WTC11 (cell line): ENCODE data around the gene INO80B. TPM values are rescaled to one million over a fixed set of nuclear protein-coding genes. Genes with fewer than 3 reads are reported as not detected.

Experiments used
- ATAC-seq: fragments of 200-7000 bp; cut with Tn5 transposase; 2 replicates; pipeline ENCODE4 v1.10.0; 2021; ENCODE audit warnings: mild to moderate bottlenecking, moderate library complexity
- CTCF ChIA-PET: fragments of 300-600 bp; sonication (Branson Sonifier 250); formaldehyde crosslinking; loops from one replicate; lab custom pipeline; 2021; ENCODE audit warnings: antibody characterized with exemption; lab: Charles Lee
- POLR2A ChIA-PET: fragments of 350-600 bp; sonication (Branson Sonifier 250); formaldehyde crosslinking; loops from one replicate; lab custom pipeline; 2021; ENCODE audit warnings: antibody characterized with exemption; lab: Charles Lee
- DNase-seq: peaks from one replicate; pipeline ENCODE4 v3.0.0; 2021; ENCODE audit warnings: low spot score
- H3K27ac Mint-ChIP-seq: 2 replicates; pipeline ENCODE4 v1.8.0; 2021; ENCODE audit warnings: mixed read lengths
- H3K27me3 Mint-ChIP-seq: 2 replicates; pipeline ENCODE4 v1.8.0; 2021; ENCODE audit warnings: low read depth, mild to moderate bottlenecking, moderate library complexity, mixed read lengths
- H3K36me3 Mint-ChIP-seq: 2 replicates; pipeline ENCODE4 v1.8.0; 2021; ENCODE audit warnings: mixed read lengths
- H3K4me1 Mint-ChIP-seq: 2 replicates; pipeline ENCODE4 v1.8.0; 2022; ENCODE audit warnings: mixed read lengths
- H3K4me3 Mint-ChIP-seq: 2 replicates; pipeline ENCODE4 v1.8.0; 2021; ENCODE audit warnings: mild to moderate bottlenecking, moderate library complexity, mixed read lengths
- H3K9me3 Mint-ChIP-seq: 2 replicates; pipeline ENCODE4 v1.8.0; 2021; ENCODE audit warnings: mixed read lengths
- AFF4 ChIP-seq: sonication (generic); formaldehyde crosslinking; IDR thresholded peaks from 2 replicates; pipeline ENCODE4 v1.8.1; 2023; ENCODE audit warnings: mild to moderate bottlenecking, missing genetic modification reagents, borderline replicate concordance
- AR ChIP-seq: fragments of 250-450 bp; sonication (Bioruptor Pico); IDR thresholded peaks from 2 replicates; pipeline ENCODE4 v1.9.0; 2021; ENCODE audit warnings: mild to moderate bottlenecking
- ATF3 ChIP-seq: sonication (generic); formaldehyde crosslinking; conservative IDR thresholded peaks from 2 replicates; pipeline ENCODE4 v1.8.1; 2022; ENCODE audit warnings: mild to moderate bottlenecking, missing genetic modification reagents
- ATF6 ChIP-seq: sonication (generic); formaldehyde crosslinking; IDR thresholded peaks from 2 replicates; pipeline ENCODE4 v1.8.1; 2023; ENCODE audit warnings: mild to moderate bottlenecking, missing genetic modification reagents
- E2F4 ChIP-seq: sonication (generic); formaldehyde crosslinking; IDR thresholded peaks from 2 replicates; pipeline ENCODE4 v1.8.1; 2022; ENCODE audit warnings: low read depth, mild to moderate bottlenecking, moderate library complexity, missing genetic modification reagents, borderline replicate concordance
- ESRRA ChIP-seq: sonication (generic); formaldehyde crosslinking; IDR thresholded peaks from 2 replicates; pipeline ENCODE4 v1.8.1; 2022; ENCODE audit warnings: mild to moderate bottlenecking, missing genetic modification reagents, borderline replicate concordance
- ETV6 ChIP-seq: sonication (generic); formaldehyde crosslinking; IDR thresholded peaks from 2 replicates; pipeline ENCODE4 v1.8.1; 2022; ENCODE audit warnings: mild to moderate bottlenecking, missing genetic modification reagents
- FOXK1 ChIP-seq: sonication (generic); formaldehyde crosslinking; IDR thresholded peaks from 2 replicates; pipeline ENCODE4 v1.8.0; 2022; ENCODE audit warnings: mild to moderate bottlenecking, moderate library complexity, missing genetic modification reagents
- GABPB1 ChIP-seq: sonication (generic); formaldehyde crosslinking; IDR thresholded peaks from 2 replicates; pipeline ENCODE4 v1.8.1; 2023; ENCODE audit warnings: mild to moderate bottlenecking, missing genetic modification reagents
- HMGXB4 ChIP-seq: sonication (generic); formaldehyde crosslinking; IDR thresholded peaks from 2 replicates; pipeline ENCODE4 v1.8.1; 2023; ENCODE audit warnings: mild to moderate bottlenecking, moderate library complexity, missing genetic modification reagents
- NR2C2 ChIP-seq: sonication (generic); formaldehyde crosslinking; IDR thresholded peaks from 2 replicates; pipeline ENCODE4 v1.8.0; 2022; ENCODE audit warnings: mild to moderate bottlenecking, missing genetic modification reagents
- NR3C1 ChIP-seq: sonication (generic); formaldehyde crosslinking; conservative IDR thresholded peaks from 2 replicates; pipeline ENCODE4 v1.8.1; 2023; ENCODE audit warnings: low read depth, mild to moderate bottlenecking, missing genetic modification reagents
- PREB ChIP-seq: sonication (generic); formaldehyde crosslinking; IDR thresholded peaks from 2 replicates; pipeline ENCODE4 v1.8.1; 2022; ENCODE audit warnings: mild to moderate bottlenecking, missing genetic modification reagents, moderate library complexity, borderline replicate concordance
- SMAD3 ChIP-seq: sonication (generic); formaldehyde crosslinking; IDR thresholded peaks from 2 replicates; pipeline ENCODE4 v1.8.0; 2022; ENCODE audit warnings: missing genetic modification reagents, mild to moderate bottlenecking, borderline replicate concordance
- ZNF281 ChIP-seq: sonication (generic); formaldehyde crosslinking; IDR thresholded peaks from 2 replicates; pipeline ENCODE4 v1.8.0; 2023; ENCODE audit warnings: mild to moderate bottlenecking, missing genetic modification reagents
- ZNF416 ChIP-seq: fragments of 250-450 bp; sonication (Bioruptor Pico); IDR thresholded peaks from 2 replicates; pipeline ENCODE4 v1.9.0; 2021; ENCODE audit warnings: mild to moderate bottlenecking, inconsistent platforms
- ZNF512 ChIP-seq: sonication (generic); formaldehyde crosslinking; IDR thresholded peaks from 2 replicates; pipeline ENCODE4 v1.8.1; 2022; ENCODE audit warnings: missing genetic modification reagents, borderline replicate concordance
- ZNF671 ChIP-seq: fragments of 250-450 bp; sonication (Bioruptor Pico); IDR thresholded peaks from 2 replicates; pipeline ENCODE4 v1.8.0; 2021; ENCODE audit warnings: mild to moderate bottlenecking
- total RNA-seq: library from RNA; stranded (reverse); gene quantifications from 3 replicates; pipeline ENCODE4 v1.2.3, GENCODE V29; 2021

INO80B gene
- total RNA-seq, 1 experiment from 2014 or later: 20.2 TPM

- CTCF ChIA-PET: interaction anchor here (1.0 to 1.4 kb wide), 2 partner anchors 27 to 83 kb away, joined by 3 to 4 read pairs; no protein-coding TSS in a partner anchor
- H3K4me1 Mint-ChIP-seq: peaks cover 27% of the 10 kb centered on the region
- ATAC-seq (no peak), DNase-seq (no peak)
- POLR2A ChIA-PET: no interaction called here
- TF ChIP-seq ZNF512 (no peak), NR2C2 (CRISPR knock-in tag) (no peak), SMAD3 (CRISPR knock-in tag) (no peak), HMGXB4 (no peak), GABPB1 (CRISPR knock-in tag) (no peak), ATF6 (CRISPR knock-in tag) (no peak), AFF4 (CRISPR knock-in tag) (no peak), ZNF416 (no peak), ZNF671 (no peak), NR3C1 (no peak), ATF3 (no peak), ESRRA (no peak), PREB (no peak), E2F4 (CRISPR knock-in tag) (no peak), ETV6 (CRISPR knock-in tag) (no peak), FOXK1 (no peak), ZNF281 (CRISPR knock-in tag) (no peak), AR (no peak)
- TF ChIP-seq, all 79 proteins: peak for 0
- H3K27ac Mint-ChIP-seq: no peak overlapping the region
- peaks cover 74% of the 10 kb centered on the region for H3K27me3 Mint-ChIP-seq
- peaks cover 3% of the 10 kb centered on the region; the same call in 1 of the 2 replicates for H3K36me3 Mint-ChIP-seq
- no peaks in the 10 kb centered on the region for H3K9me3 Mint-ChIP-seq
- no peak overlapping the region for H3K4me3 Mint-ChIP-seq
Measured at GRCh38 chr2:74418312-74418711, 36.6 kb upstream of the INO80B start.
